KBM-7 (cell line): Measurements from ENCODE around the gene FAM227B.
"Not testable (repeated sequence)": the region's sequence is repeated elsewhere in the genome, so short reads cannot be mapped to it uniquely, and the experiment has no call there.

Experiments
- DNase-seq: peaks from one replicate; pipeline ENCODE4 v3.0.0-alpha.2; 2015
- in situ Hi-C: fragments of 300-500 bp; cut with MboI; formaldehyde crosslinking; loops from 2 replicates; pipeline ENCODE4 v1.14.3; 2020; ENCODE audit warnings: low sequenced_read_pairs, low pct_unique_long_range_greater_than_20kb, mixed read lengths

FAM227B gene

DNA sequence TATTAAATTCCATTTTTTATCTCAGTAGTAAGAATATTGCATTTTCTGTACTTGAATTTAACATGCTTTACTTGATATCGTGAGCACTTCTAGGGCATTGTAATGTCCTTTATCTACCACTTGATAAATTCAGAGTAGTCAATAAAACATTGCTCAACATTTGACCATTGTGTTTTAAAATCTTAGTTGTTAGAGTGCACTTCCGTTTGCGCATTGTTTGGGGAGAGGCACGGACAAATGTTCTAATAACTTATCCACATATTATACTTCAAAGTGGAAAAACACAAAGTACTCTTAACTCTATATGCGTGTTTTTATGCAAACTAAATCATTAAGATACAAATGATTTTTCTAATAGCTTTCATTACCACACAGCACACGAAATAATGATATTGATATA lies 419 bp downstream of the FAM227B start:
- in situ Hi-C loops: no loop called here
- no peak for DNase-seq

DNA sequence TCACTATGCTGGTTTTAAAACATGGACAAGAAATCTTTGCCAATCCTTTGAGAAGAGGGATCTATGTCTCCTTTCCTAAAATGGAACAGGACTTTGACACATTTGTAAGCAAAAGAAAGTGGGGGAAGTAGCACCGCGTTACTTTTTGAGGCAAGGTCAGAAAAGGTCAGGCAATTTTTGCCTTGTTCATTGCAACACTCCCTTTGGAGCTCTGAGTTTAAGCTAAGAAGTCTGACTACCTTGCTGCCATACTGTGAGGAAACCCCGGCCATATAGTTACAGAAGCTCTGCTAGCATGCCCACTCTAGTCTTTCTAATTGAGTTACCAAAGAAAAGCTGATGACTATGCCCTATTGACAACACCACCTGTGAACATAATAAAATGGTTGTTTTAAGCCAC lies 1.4 kb downstream of the FAM227B start:
- DNase-seq: no peak
- in situ Hi-C loops: no loop called here

DNA sequence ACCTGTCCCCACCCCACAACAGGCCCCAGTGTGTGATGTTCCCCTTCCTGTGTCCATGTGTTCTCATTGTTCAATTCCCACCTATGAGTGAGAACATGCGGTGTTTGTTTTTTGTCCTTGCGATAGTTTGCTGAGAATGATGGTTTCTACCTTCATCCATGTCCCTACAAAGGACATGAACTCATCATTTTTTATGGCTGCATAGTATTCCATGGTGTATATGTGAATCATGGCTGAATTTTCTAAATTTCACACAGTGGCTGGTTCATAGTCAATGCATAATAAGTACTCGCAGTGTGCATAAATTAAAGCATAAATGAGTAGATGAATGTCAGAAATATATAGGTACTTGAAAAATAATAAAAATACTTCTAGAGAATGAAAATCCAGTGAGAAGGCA lies 8.4 kb downstream of the FAM227B start:
- in situ Hi-C loops, DNase-seq: not testable (repeated sequence)

DNA sequence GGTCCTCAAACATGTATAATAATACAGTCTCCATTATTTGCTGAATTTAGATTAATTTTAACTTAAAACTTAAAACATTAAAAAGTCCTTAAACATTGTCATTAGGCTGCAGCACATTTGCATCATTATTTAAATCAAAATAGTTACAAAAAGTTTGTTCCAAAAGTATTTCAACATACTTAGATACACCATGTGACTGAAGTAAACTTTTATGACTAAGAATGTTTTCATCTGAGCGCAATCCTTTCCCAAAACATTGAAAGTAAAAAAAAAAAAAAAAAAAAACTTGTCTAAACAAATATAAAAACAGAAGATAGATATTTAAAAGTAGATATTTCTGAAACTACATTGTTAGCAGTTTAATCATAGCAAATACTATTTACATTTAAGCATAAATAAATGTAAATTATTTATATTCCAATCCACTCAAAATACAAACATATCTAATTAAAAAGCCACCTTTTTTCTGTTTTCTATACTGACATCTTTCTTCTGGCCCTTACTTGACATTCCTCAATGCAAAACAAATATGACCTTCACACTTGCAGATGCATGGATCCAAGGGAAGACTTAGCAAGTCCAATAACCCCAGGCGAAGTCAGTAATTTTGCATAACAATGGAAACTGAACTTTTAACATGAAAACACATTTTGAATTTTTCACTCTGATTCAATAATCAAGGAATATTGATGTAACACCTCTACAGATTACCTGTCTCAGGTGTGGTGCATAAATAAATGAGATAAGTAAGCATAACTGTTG lies 10.3 kb downstream of the FAM227B start:
- in situ Hi-C loops: no loop called here
- DNase-seq: no peak

DNA sequence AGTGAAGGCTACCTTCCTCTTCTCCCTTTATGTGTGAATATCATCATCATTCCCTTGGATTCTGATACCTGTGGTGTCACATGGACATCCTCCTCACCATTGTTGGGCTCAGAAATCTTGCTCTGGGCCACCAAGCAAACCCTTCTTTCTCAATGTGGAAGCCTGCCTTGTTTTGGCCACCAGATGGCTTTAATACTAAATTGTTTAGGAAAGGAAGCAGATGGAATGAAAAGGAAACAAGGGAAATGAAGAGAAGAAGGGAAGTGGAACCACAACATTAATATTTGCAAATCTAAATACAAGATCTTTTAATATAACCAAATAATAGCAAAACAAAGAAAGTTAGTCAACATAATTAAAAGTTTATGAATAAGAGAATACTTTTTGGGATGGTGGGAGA lies 14.0 kb downstream of the FAM227B start:
- in situ Hi-C loops: no loop called here
- DNase-seq: no peak

DNA sequence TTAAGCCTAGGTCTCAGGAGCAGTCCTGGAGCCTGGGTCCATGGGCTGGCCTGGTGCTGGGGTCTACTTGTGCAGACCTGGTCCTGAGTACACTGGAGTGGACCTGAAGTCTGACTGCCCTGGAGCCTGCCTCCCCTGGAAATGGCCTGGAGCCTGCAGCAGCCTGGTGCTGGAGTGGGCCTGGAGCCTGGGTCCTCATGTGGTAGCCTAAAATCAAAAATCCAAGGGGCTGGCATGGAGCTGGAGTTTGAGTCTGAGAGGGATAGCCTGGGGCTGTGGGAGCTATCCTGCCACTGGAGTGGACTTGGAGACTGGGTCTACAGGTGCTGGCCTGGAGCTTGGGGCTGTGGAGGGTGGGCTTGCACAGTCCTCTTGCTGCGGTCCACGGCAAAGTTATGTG lies 15.0 kb downstream of the FAM227B start:
- DNase-seq: no peak

DNA sequence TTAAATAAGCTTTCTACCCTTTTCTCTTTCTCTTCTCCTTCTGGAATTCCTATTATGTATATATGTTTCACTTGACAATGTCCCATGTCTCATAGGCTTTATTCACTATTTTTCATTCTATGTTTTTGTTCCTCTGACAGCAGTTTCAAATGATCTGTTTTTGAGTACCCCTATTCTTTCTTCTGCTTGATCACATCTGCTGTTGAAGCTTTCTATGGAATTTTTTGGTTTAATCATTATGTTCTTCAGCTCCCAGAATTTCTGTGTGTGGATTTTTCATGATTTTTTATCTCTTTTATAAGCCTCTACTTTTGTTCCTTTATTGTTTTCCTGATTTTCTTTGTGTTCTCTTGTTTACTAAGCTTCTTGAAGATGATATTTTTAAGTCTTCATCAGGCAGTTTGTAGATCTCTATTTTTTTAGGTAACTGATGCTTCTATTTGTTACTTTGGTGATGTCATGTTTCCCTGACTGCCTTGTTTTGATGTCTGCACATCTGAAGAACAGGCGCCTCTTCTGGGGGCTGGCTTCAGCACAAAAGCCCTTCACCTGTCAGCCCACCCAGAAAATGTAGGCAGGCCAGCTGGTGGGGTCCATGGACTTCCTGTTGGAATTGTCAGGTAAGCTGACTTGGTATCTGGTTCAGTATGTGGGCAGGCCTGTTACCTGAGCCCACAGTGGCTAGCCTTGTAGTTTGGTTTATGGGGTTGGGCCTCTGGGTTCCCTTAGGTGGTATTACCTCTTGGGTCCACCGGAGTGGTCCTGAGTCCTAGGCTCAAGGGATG lies 15.8 kb downstream of the FAM227B start:
- in situ Hi-C loops: no loop called here
- DNase-seq: no peak

More for the DNA sequence above, 15.0 kb downstream of the FAM227B start:
- in situ Hi-C loops: no loop called here

GRCh38 chr15:49592829-49593316 lies 27.7 kb downstream of the FAM227B start:
- DNase-seq, in situ Hi-C loops: not testable (repeated sequence)

GRCh38 chr15:49589030-49589429 lies 31.6 kb downstream of the FAM227B start:
- no peak for DNase-seq
- in situ Hi-C loops: no loop called here

DNA sequence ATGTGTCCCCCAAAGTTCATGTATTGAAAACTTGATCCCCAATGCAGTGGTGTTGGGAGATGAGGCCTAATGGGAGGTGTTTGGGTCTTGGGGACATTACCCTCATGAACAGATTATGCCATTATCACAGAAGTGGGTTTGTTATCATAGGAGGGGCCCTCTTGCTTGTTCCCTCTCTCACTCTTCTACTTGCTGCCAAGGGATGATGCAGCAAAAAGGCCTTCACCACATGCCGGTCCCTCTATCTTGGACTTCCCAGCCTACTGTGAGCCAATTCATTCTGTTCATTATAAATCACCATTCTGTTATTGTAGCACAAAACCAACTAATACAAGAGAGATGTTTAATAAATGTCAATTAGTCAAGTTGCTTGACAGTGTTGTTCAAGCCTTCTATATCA lies 47.2 kb downstream of the FAM227B start:
- no peak for DNase-seq
- in situ Hi-C loops: no loop called here

GRCh38 chr15:49570672-49571071 lies 49.9 kb downstream of the FAM227B start:
- DNase-seq: no peak
- in situ Hi-C loops: no loop called here

DNA sequence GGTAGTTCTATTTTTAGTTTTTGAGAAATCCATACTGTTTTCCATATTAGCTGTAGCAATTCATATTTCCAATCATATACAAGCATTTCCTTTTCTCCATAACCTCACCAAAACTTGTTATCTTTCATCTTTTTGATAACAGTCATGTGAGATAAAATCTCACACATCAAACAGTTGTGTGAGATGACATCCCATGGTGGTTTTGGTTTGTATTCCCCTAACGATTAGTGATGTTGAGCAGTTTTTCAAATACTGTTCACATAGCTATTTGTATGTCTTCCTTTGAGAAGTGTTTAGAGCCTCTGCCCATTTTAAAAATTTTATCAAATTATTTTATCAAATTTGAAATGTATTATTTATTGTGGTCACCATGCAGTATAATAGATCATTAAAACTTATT lies 50.4 kb downstream of the FAM227B start:
- in situ Hi-C loops: no loop called here
- DNase-seq: no peak

- no peak for DNase-seq
- in situ Hi-C loops: no loop called here
These were observed 60.6 kb downstream of the FAM227B start for GRCh38 chr15:49560045-49560444.

- no peak for DNase-seq
- in situ Hi-C loops: no loop called here
These were observed 61.7 kb downstream of the FAM227B start for GRCh38 chr15:49558929-49559328.

DNA sequence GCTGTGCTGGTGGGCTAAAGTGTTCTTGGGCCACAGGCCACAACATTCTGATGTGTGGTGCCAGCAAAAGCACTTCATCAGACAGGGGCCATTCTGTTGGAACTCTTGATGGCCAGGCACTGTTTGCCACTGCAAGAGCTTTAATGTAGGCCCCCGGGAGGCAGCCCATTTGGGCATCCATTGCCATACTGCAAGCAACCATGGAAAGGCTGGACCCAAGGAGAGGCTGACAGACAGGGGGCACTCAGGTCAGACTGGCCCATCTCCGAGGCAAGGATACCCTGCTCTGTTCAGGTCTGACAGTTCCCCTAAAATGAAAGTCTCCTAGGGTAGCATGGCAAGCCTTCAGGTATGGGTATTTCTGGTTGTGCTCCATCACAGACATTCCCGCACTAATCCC lies 64.2 kb downstream of the FAM227B start:
- DNase-seq: no peak
- in situ Hi-C loops: no loop called here

- in situ Hi-C loops, DNase-seq: not testable (repeated sequence)
These were observed 70.3 kb downstream of the FAM227B start for GRCh38 chr15:49550342-49550741.

- peak; percentile 11 for DNase-seq
- in situ Hi-C loops: no loop called here
These were observed 82.1 kb downstream of the FAM227B start for GRCh38 chr15:49538520-49538919.

- in situ Hi-C loops: no loop called here
- DNase-seq: no peak
These were observed 90.5 kb downstream of the FAM227B start for GRCh38 chr15:49530092-49530491.

DNA sequence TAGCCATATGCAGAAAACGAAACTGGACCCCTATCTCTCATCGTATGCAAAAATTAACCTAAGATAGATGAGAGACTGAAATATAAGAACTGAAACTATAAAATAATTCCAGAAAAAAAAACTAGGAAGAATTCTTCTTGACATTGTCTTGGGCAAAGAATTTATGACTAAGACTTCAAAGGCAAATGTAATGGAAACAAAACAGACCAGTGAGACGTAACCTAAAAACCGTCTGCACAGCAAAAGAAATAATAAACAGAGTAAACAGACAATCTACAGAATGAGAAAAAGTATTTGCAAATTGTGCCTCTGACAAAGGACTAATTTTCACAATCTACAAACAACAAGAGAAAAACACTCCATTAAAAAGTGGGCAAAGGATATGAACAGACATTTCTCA lies 92.3 kb downstream of the FAM227B start:
- no peak for DNase-seq
- in situ Hi-C loops: no loop called here

DNA sequence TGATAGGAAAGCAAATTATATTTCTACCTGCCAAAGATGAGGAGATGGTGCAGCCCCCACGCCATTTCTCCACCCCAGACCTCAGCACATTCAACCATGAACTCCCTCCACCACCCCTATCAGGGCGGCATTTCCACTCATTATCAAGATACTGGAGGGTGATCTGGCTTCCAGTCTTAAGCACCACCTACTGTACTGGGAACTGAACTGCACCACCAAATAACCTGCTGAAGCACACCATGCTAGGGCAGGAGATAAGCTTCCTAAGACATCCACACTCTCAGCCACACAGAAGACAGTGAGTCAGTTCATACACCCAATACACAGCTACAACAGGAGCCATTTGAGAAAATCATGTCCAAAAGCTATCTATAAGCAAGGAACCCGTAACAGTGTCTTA lies 98.8 kb downstream of the FAM227B start:
- peak; percentile 35 for DNase-seq
- in situ Hi-C loops: no loop called here
